Measurements from ENCODE around the gene TPD52L2.

Gene TPD52L2

DNA sequence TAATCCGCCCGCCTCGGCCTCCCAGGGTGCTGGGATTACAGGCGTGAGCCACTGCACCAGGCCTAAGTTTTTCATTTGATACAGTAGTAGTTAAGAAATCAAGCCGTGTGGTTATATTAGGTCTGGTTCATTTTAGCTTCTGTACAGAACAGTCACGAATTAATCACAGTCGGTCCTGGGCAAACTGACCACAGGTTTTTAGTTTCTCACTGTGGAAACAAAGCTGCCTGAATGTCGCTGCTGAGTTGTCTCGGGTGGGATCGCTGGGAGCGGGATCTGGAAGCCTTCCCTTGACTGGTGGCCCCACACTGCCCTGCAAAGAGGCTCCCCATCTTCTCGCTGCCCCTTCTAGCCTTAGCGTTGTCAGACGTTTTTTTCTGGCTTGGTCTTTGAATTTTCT is 72.5 kb downstream of the TPD52L2 start:
- no peak for DNase-seq

DNA sequence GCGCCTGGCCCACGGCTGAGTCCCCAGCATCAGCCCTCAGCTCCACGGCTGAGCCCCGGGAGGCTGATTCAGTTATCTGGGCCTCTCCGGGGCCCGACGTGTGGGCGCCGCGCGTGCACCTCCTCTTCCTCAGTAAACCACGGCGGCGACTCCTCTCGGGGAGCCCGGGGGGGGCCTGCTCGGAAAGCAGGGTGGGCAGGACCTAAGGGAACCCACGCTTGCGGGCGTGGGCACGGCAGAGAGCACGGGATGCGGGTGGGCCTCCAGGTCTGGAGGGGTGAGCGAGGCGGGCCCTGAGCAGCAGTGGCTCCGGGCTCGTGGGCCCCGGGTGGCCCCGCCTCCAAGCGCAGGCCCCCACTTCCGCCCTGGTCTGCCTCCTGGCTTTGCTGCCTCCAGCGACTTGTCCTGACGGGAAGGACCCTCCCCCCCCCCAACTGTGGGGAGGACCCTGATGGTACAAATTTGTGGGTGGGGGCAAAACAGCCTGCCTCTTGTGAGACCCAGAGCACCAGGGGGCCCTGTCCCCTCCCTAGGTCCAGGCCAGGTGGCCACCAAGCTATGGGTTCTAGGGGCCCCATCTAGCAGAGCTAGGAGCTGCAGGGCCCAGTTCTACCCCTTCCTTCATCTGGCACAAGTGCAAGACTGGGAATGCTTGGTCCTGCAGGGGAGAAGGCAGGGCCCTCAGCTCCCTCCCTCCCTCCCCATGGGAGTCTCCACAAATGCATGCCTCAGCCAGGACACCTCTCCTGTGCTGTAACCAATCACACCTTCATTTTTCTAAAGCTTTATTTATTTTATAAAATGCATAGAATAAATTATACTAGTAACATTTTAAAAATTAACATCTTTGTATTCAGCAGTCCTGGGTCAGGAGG is 74.2 kb downstream of the TPD52L2 start:
- no peak for DNase-seq

DNA sequence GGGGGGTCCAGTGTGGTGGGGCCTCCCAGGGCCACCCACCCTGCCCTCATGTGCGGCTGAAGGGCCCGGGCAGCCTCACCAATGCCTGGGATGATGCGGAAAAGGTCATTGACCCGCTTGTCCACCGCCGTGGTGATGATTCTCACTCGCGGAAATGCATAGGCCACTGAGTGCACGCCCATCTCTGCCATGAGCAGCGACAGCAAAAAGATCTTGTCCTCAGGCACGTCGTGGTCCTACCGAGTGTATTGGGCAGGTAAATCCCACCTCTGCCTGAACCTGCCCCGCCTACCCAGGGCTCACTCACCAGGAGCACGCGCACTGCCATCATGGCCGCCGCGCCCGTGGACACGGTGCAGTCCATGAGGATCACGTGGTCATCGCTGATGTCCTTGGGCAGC is 75.0 kb downstream of the TPD52L2 start:
- DNase-seq, result no peak

DNA sequence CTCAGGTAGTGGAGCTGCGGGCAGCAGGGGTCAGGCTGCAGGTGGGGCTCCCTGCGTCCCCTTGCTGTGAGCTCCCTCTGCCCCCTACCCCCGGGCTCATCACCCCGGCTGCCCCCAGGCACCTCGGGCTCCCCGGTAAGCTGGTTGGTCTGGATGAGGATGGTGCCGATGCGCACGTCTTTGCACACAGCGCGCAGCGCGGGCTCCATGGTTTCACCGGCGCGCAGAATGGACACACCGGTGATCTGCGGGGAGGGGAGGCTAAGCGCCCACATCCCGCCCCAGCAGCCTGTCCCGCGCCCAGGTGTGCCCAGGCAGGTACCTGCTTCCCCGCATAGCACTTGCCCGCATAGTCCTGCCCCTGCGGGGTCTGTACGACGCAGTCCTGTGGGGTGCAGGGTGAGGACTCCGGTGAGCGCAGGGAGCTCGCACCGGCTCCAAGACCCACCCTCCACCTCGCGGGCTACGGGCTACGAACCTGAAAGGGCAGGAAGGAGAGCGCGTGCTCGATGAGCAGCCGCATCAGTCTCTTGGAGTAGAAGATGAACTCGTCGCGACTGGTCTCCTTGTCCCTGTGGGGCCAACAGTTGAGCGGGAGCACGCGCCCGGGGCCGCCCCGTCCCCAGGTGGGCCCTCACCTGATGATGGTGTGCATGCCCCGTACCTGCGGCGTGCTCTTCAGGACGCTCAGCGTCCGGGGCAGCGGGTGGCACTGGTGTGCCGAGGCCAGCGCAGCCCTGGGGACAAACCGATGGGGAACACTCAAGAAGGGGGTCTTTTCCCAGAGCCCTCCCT is 75.6 kb downstream of the TPD52L2 start:
- no peak for DNase-seq
